HCT116 (cell line): Measurements from ENCODE around the gene CASQ1.

Experiments used
- EZH2 ChIP-seq: fragments of 200-600 bp; sonication (generic); IDR thresholded peaks from 2 replicates; pipeline ENCODE4 v1.6.1; 2017; ENCODE audit warnings: antibody characterized with exemption, mixed run types
- EZH2phosphoT487 ChIP-seq: fragments of 200-600 bp; IDR thresholded peaks from 2 replicates; pipeline ENCODE4 v1.6.1; 2018; ENCODE audit warnings: antibody characterized with exemption, borderline replicate concordance
- FOSL1 ChIP-seq: IDR thresholded peaks from 2 replicates; pipeline ENCODE4 v1.6.1; 2012; ENCODE audit warnings: low read depth
- POLR2A ChIP-seq: IDR thresholded peaks from 2 replicates; pipeline ENCODE4 v1.7.0; 2011; ENCODE audit warnings: borderline replicate concordance; ENCODE audit not compliant: insufficient read depth, insufficient read length; ENCODE audit errors: extremely low read depth
- POLR2AphosphoS5 ChIP-seq: IDR thresholded peaks from 2 replicates; pipeline ENCODE4 v1.6.1; 2011; ENCODE audit warnings: mild to moderate bottlenecking, low read depth, low read length, moderate library complexity
- RAD21 ChIP-seq: IDR thresholded peaks from 2 replicates; pipeline ENCODE4 v1.6.1; 2012; ENCODE audit warnings: low read depth, mild to moderate bottlenecking
- SP1 ChIP-seq: IDR thresholded peaks from 2 replicates; pipeline ENCODE4 v1.6.1; 2012; ENCODE audit warnings: low read depth
- YY1 ChIP-seq: IDR thresholded peaks from 2 replicates; pipeline ENCODE4 v1.6.1; 2011; ENCODE audit warnings: low read length, low read depth, moderate library complexity, mild to moderate bottlenecking; ENCODE audit not compliant: insufficient replicate concordance; ENCODE audit errors: extremely low read depth
- ZNF274 ChIP-seq: fragments of 200-500 bp; sonication (Bioruptor generic); IDR thresholded peaks from 2 replicates; pipeline ENCODE4 v1.6.1; 2014; ENCODE audit warnings: mild to moderate bottlenecking, low read depth, low read length, inconsistent platforms
- TF ChIP-seq, protein P1 (sequence below), 3 experiments: fragments of 200-600 bp in 1 of 3; sonication (generic) in 1 of 3; IDR thresholded peaks in 2 of 3; conservative IDR thresholded peaks in 1 of 3; 2 replicates each; pipeline ENCODE4 v1.5.1; 2012 to 2017; ENCODE audit warnings: low read depth in 2 of 3, low read length in 2 of 3, antibody characterized with exemption in 1 of 3, borderline replicate concordance in 1 of 3, control low read depth in 1 of 3, mild to moderate bottlenecking in 1 of 3, mixed read lengths in 1 of 3, mixed run types in 1 of 3, moderate library complexity in 1 of 3; ENCODE audit not compliant: insufficient read depth in 1 of 3
- TF ChIP-seq, protein P2 (sequence below): IDR thresholded peaks from 2 replicates; pipeline ENCODE4 v1.6.1; 2011; ENCODE audit warnings: mild to moderate bottlenecking, low read length, moderate library complexity; ENCODE audit not compliant: insufficient replicate concordance; ENCODE audit errors: extremely low read depth
- TF ChIP-seq, protein P3 (sequence below): IDR thresholded peaks from 2 replicates; pipeline ENCODE4 v1.6.1; 2012
- TF ChIP-seq, protein P4 (sequence below): IDR thresholded peaks from 2 replicates; pipeline ENCODE4 v1.6.1; 2012; ENCODE audit warnings: low read depth

DNA sequence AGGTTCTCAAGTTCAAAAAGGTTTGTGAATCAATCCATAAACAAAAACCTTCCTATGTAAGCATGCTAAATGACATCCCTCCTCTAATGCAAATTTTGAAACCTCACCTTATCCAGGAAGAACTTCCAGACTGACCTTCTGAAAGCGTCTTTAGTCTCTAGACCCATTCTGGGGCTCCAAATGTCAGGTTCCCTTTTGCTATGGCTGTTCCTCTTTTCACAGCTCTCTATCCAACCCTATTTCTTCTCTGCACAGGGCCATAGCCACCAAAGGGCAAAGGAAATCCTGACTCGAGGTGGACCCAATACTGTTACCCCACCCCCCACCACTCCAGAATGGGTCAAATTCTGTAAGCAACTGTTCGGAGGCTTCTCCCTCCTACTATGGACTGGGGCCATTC lies 35.6 kb upstream of the CASQ1 start:
- TF ChIP-seq, protein P1, sequence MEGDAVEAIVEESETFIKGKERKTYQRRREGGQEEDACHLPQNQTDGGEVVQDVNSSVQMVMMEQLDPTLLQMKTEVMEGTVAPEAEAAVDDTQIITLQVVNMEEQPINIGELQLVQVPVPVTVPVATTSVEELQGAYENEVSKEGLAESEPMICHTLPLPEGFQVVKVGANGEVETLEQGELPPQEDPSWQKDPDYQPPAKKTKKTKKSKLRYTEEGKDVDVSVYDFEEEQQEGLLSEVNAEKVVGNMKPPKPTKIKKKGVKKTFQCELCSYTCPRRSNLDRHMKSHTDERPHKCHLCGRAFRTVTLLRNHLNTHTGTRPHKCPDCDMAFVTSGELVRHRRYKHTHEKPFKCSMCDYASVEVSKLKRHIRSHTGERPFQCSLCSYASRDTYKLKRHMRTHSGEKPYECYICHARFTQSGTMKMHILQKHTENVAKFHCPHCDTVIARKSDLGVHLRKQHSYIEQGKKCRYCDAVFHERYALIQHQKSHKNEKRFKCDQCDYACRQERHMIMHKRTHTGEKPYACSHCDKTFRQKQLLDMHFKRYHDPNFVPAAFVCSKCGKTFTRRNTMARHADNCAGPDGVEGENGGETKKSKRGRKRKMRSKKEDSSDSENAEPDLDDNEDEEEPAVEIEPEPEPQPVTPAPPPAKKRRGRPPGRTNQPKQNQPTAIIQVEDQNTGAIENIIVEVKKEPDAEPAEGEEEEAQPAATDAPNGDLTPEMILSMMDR (IDR thresholded peaks at IDR 0.05 in 2 of 3, conservative IDR thresholded peaks at IDR 0.05 in 1 of 3; ENCODE audit: borderline replicate concordance in 1 of 3, insufficient read depth in 1 of 3, low read depth in 2 of 3, low read length in 2 of 3), result no peak
- no peak for TF ChIP-seq POLR2AphosphoS5
- TF ChIP-seq, protein P2, sequence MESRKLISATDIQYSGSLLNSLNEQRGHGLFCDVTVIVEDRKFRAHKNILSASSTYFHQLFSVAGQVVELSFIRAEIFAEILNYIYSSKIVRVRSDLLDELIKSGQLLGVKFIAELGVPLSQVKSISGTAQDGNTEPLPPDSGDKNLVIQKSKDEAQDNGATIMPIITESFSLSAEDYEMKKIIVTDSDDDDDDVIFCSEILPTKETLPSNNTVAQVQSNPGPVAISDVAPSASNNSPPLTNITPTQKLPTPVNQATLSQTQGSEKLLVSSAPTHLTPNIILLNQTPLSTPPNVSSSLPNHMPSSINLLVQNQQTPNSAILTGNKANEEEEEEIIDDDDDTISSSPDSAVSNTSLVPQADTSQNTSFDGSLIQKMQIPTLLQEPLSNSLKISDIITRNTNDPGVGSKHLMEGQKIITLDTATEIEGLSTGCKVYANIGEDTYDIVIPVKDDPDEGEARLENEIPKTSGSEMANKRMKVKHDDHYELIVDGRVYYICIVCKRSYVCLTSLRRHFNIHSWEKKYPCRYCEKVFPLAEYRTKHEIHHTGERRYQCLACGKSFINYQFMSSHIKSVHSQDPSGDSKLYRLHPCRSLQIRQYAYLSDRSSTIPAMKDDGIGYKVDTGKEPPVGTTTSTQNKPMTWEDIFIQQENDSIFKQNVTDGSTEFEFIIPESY, result no peak
- TF ChIP-seq YY1, result no peak
- no peak for TF ChIP-seq POLR2A
- no peak for TF ChIP-seq EZH2phosphoT487
- TF ChIP-seq RAD21, result no peak
- TF ChIP-seq SP1, result no peak
- no peak for TF ChIP-seq EZH2
- TF ChIP-seq FOSL1, result no peak
- TF ChIP-seq ZNF274, result no peak
- TF ChIP-seq, protein P3, sequence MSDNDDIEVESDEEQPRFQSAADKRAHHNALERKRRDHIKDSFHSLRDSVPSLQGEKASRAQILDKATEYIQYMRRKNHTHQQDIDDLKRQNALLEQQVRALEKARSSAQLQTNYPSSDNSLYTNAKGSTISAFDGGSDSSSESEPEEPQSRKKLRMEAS, result no peak
- TF ChIP-seq, protein P4, sequence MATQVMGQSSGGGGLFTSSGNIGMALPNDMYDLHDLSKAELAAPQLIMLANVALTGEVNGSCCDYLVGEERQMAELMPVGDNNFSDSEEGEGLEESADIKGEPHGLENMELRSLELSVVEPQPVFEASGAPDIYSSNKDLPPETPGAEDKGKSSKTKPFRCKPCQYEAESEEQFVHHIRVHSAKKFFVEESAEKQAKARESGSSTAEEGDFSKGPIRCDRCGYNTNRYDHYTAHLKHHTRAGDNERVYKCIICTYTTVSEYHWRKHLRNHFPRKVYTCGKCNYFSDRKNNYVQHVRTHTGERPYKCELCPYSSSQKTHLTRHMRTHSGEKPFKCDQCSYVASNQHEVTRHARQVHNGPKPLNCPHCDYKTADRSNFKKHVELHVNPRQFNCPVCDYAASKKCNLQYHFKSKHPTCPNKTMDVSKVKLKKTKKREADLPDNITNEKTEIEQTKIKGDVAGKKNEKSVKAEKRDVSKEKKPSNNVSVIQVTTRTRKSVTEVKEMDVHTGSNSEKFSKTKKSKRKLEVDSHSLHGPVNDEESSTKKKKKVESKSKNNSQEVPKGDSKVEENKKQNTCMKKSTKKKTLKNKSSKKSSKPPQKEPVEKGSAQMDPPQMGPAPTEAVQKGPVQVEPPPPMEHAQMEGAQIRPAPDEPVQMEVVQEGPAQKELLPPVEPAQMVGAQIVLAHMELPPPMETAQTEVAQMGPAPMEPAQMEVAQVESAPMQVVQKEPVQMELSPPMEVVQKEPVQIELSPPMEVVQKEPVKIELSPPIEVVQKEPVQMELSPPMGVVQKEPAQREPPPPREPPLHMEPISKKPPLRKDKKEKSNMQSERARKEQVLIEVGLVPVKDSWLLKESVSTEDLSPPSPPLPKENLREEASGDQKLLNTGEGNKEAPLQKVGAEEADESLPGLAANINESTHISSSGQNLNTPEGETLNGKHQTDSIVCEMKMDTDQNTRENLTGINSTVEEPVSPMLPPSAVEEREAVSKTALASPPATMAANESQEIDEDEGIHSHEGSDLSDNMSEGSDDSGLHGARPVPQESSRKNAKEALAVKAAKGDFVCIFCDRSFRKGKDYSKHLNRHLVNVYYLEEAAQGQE, result no peak
